ENCODE data around the gene CROCC2. TPM values are rescaled to one million over a fixed set of nuclear protein-coding genes. Genes with fewer than 3 reads are reported as not detected.

CROCC2 gene
- polyA plus RNA-seq, 1 experiment: not detected

- Histone ChIP-seq H3K27me3 (ENCODE audit: control insufficient read depth, insufficient read depth, low read length) (no peaks in the 10 kb centered on the region), H3K4me3 (ENCODE audit: low read depth, low read length) (no peak overlapping the region), H3K9me3 (ENCODE audit: control insufficient read depth, insufficient read depth, low read length) (peaks cover 18% of the 10 kb centered on the region), H3K27ac (ENCODE audit: low read depth, low read length) (no peak overlapping the region)
- TF ChIP-seq, protein P1, sequence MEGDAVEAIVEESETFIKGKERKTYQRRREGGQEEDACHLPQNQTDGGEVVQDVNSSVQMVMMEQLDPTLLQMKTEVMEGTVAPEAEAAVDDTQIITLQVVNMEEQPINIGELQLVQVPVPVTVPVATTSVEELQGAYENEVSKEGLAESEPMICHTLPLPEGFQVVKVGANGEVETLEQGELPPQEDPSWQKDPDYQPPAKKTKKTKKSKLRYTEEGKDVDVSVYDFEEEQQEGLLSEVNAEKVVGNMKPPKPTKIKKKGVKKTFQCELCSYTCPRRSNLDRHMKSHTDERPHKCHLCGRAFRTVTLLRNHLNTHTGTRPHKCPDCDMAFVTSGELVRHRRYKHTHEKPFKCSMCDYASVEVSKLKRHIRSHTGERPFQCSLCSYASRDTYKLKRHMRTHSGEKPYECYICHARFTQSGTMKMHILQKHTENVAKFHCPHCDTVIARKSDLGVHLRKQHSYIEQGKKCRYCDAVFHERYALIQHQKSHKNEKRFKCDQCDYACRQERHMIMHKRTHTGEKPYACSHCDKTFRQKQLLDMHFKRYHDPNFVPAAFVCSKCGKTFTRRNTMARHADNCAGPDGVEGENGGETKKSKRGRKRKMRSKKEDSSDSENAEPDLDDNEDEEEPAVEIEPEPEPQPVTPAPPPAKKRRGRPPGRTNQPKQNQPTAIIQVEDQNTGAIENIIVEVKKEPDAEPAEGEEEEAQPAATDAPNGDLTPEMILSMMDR (IDR thresholded peaks at IDR 0.05; ENCODE audit: low read depth, low read length): no peak
- POLR2A ChIA-PET: no interaction called here
- CTCF ChIA-PET: no interaction called here
- DNase-seq (ENCODE audit: low read depth, low spot score): no peak
Observed at GRCh38 chr2:241007880-241008710, 102.0 kb downstream of the CROCC2 start.

- TF ChIP-seq, protein P1 (IDR thresholded peaks at IDR 0.05; ENCODE audit: low read depth, low read length): no peak
- POLR2A ChIA-PET: no interaction called here
- CTCF ChIA-PET: no interaction called here
Observed at GRCh38 chr2:241008711-241009121, 102.6 kb downstream of the CROCC2 start.

GRCh38 chr2:241009191-241009590 is 103.1 kb downstream of the CROCC2 start:
- POLR2A ChIA-PET: no interaction called here
- CTCF ChIA-PET: interaction anchor here (0.8 to 1.6 kb wide), 2 partner anchors 12 to 94 kb away, joined by 3 to 6 read pairs; no protein-coding TSS in a partner anchor
- H3K9me3 ChIP-seq (ENCODE audit: control insufficient read depth, insufficient read depth, low read length): peaks cover 9% of the 10 kb centered on the region
- no peak for DNase-seq (ENCODE audit: low read depth, low spot score)
- no peaks in the 10 kb centered on the region for H3K27me3 ChIP-seq (ENCODE audit: control insufficient read depth, insufficient read depth, low read length)
- H3K27ac ChIP-seq (ENCODE audit: low read depth, low read length): no peak overlapping the region
- TF ChIP-seq, protein P1 (IDR thresholded peaks at IDR 0.05; ENCODE audit: low read depth, low read length): no peak
- no peak overlapping the region for H3K4me3 ChIP-seq (ENCODE audit: low read depth, low read length)

More at GRCh38 chr2:241008711-241009121, 102.6 kb downstream of the CROCC2 start:
- Histone ChIP-seq H3K27me3 (ENCODE audit: control insufficient read depth, insufficient read depth, low read length) (no peaks in the 10 kb centered on the region), H3K9me3 (ENCODE audit: control insufficient read depth, insufficient read depth, low read length) (peaks cover 12% of the 10 kb centered on the region), H3K4me3 (ENCODE audit: low read depth, low read length) (no peak overlapping the region), H3K27ac (ENCODE audit: low read depth, low read length) (no peak overlapping the region)
- no peak for DNase-seq (ENCODE audit: low read depth, low spot score)

DNA sequence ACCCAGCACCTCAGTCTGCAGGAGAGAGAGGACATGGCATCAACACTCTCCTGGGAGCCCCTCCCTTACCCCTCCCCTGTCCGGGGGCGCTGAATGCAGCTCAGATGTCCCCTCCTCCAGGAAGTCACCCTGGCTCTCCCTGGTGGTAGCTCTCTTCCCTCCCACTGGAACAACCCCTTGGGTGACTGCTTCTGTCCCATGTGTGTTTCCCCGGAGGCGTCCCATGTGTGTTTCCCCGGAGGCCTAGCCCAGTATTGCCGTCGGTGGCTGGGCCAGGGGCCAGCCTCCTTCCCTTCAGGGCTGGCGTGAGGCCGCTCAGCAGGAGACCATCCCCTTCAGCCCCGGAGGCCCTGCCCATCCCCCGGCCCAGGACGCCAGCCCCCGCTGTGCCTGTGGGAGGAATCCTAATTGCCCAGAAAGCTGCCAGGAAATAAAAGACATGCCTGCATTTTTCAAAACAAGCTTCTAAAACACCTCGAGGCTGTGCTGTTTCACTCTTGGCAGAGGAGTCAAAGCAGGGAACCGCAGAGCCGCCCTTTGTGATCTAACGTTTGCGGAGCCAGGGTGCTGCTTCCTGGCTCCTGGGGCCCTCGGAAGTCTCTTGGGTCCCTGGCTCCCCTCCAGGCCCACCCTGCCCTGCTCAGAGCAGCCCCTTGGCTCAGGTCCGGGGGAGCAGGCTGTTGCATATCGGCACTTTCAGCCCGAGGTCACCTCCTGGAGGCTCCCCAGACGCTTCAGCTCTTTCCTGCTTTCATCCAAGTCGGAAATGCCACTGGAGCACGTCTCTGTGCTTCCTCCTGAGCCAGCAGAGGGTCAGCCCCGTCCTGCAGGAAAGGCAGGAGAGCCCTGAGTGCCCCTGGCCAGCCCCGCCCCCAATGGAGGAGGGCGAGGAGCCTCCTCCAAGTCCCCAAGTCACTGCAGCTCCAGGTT is 103.7 kb downstream of the CROCC2 start:
- TF ChIP-seq, protein P1 (IDR thresholded peaks at IDR 0.05; ENCODE audit: low read depth, low read length): no peak
- Histone ChIP-seq H3K9me3 (ENCODE audit: control insufficient read depth, insufficient read depth, low read length) (peaks cover 5% of the 10 kb centered on the region), H3K27me3 (ENCODE audit: control insufficient read depth, insufficient read depth, low read length) (no peaks in the 10 kb centered on the region), H3K27ac (ENCODE audit: low read depth, low read length) (peak overlapping the region; percentile 78), H3K4me3 (ENCODE audit: low read depth, low read length) (peak overlapping the region; percentile 32)
- DNase-seq (ENCODE audit: low read depth, low spot score): peak; percentile 15
- POLR2A ChIA-PET: no interaction called here
- CTCF ChIA-PET: interaction anchor here (0.8 to 1.6 kb wide), 2 partner anchors 11 to 95 kb away, joined by 3 to 6 read pairs; no protein-coding TSS in a partner anchor

All from AG04450 (cell line).